ENCODE measurements around the gene MUC3A. TPM values are rescaled to one million over a fixed set of nuclear protein-coding genes. Genes with fewer than 3 reads are reported as not detected.

The MUC3A gene
- total and polyA plus RNA-seq, 2 of the 8 experiments (the other 6 are each of a cell fraction or from before 2014, with no cell fraction given): 15.4 to 43.9 TPM

- Histone ChIP-seq H4K5ac (ENCODE audit: insufficient read length, low read depth, low read length) (no peak overlapping the region), H2BK20ac (ENCODE audit: low read length) (no peak overlapping the region), H3K9me3 (ENCODE audit: insufficient read depth in 2 of 2, low read depth in 1 of 2, low read length in 1 of 2) (no peaks in the 10 kb centered on the region), H3K79me1 (ENCODE audit: low read depth, low read length) (no peaks in the 10 kb centered on the region), H3K23me2 (ENCODE audit: low read depth, low read length) (no peaks in the 10 kb centered on the region), H3K4me3 (ENCODE audit: extremely low read depth in 1 of 4, insufficient read depth in 2 of 4, low read depth in 3 of 4, low read length in 4 of 4) (no peak overlapping the region), H3K18ac (ENCODE audit: extremely low read depth, low read length) (no peak overlapping the region), H3K4me2 (ENCODE audit: insufficient read depth in 1 of 2, low read depth in 2 of 2, low read length in 2 of 2) (no peak overlapping the region), H2BK120ac (replicated peaks; ENCODE audit: low read depth, low read length) (no peak overlapping the region), H3K27me3 (replicated peaks in 1 of 4; ENCODE audit: control insufficient read depth in 3 of 4, extremely low read depth in 1 of 4, insufficient read depth in 3 of 4, low read length in 3 of 4) (no peaks in the 10 kb centered on the region), H3K23ac (ENCODE audit: insufficient read length) (no peak overlapping the region), H3K36me3 (ENCODE audit: control insufficient read depth in 2 of 4, insufficient read depth in 4 of 4, low read length in 3 of 4) (no peaks in the 10 kb centered on the region), H2AK5ac (ENCODE audit: low read depth, low read length) (no peak overlapping the region), H2BK12ac (ENCODE audit: low read depth, low read length) (0 out of 2 replicates have a peak overlapping the region, but pooled peaks have one; percentile 17), H4K20me1 (replicated peaks in 1 of 2; ENCODE audit: control insufficient read depth in 1 of 2, insufficient read depth in 2 of 2, low read length in 2 of 2) (no peaks in the 10 kb centered on the region), H4K8ac (ENCODE audit: extremely low read depth, insufficient read depth, low read length) (no peak overlapping the region), H3K56ac (replicated peaks; ENCODE audit: insufficient read length, low read depth, low read length) (no peak overlapping the region), H3K4me1 (replicated peaks in 1 of 4; ENCODE audit: control insufficient read depth in 3 of 4, insufficient read depth in 4 of 4, low read length in 3 of 4) (no peaks in the 10 kb centered on the region), H3K14ac (ENCODE audit: insufficient read length) (no peak overlapping the region), H3K4ac (replicated peaks; ENCODE audit: insufficient read length, low read depth, low read length) (no peak overlapping the region), H3K9ac (replicated peaks in 1 of 4; ENCODE audit: extremely low read depth in 1 of 4, low read depth in 3 of 4, low read length in 3 of 4) (no peak overlapping the region), H3K79me2 (ENCODE audit: control insufficient read depth in 1 of 2, insufficient read depth in 2 of 2, low read length in 2 of 2) (no peaks in the 10 kb centered on the region), H2AFZ (ENCODE audit: low read length) (no peak overlapping the region), H3K27ac (ENCODE audit: low read depth, low read length) (no peak overlapping the region), H2BK5ac (ENCODE audit: low read depth, low read length) (no peak overlapping the region), H2BK15ac (ENCODE audit: low read length) (no peak overlapping the region), H4K91ac (replicated peaks; ENCODE audit: insufficient read length, low read length) (no peak overlapping the region)
- CTCF ChIA-PET (ENCODE audit: partially characterized antibody): no interaction called here
- POLR2A ChIA-PET (ENCODE audit: partially characterized antibody): no interaction called here
- FAIRE-seq (no peak), DNase-seq (ENCODE audit: low read depth in 1 of 2, low spot score in 2 of 2) (no peak)
- WGBS, 2 experiments (ENCODE audit: extremely low coverage in 1 of 2, insufficient coverage in 1 of 2, insufficient read length in 1 of 2, insufficient replicate concordance in 2 of 2, low coverage in 1 of 2, low lambda C conversion rate in 2 of 2, missing lambda C conversion rate in 1 of 2): 97% methylated on average over 5 of the region's 5 CpGs; no CpG with 5 or more reads in 1 of the 2 experiments
- TF ChIP-seq BCL11A (IDR thresholded peaks at IDR 0.05; ENCODE audit: low read depth in 2 of 2, low read length in 2 of 2) (no peak), ASH2L (IDR thresholded peaks at IDR 0.05; ENCODE audit: low read length) (no peak), TEAD4 (IDR thresholded peaks at IDR 0.05; ENCODE audit: low read depth, low read length) (no peak), SAP30 (IDR thresholded peaks at IDR 0.05; ENCODE audit: insufficient read depth, insufficient replicate concordance, low read length) (no peak), CBX8 (IDR thresholded peaks at IDR 0.05; ENCODE audit: borderline replicate concordance, low read depth, low read length) (no peak), NANOG (IDR thresholded peaks at IDR 0.05; ENCODE audit: insufficient read depth, low read depth, low read length, poor library complexity, severe bottlenecking) (no peak), RNF2 (IDR thresholded peaks at IDR 0.05; ENCODE audit: borderline replicate concordance, low read depth, low read length, missing control alignments, poor library complexity, severe bottlenecking) (no peak), EP300 (IDR thresholded peaks at IDR 0.05; ENCODE audit: borderline replicate concordance in 1 of 2, low read depth in 2 of 2, low read length in 2 of 2) (no peak), HDAC6 (IDR thresholded peaks at IDR 0.05; ENCODE audit: low read depth, low read length) (no peak), YY1 (IDR thresholded peaks at IDR 0.05; ENCODE audit: low read depth, low read length) (no peak), RXRA (IDR thresholded peaks at IDR 0.05; ENCODE audit: insufficient read depth, low read depth, low read length) (no peak), CEBPB (IDR thresholded peaks at IDR 0.05; ENCODE audit: low read depth, low read length) (no peak), SP2 (IDR thresholded peaks at IDR 0.05; ENCODE audit: low read length) (no peak), SRF (IDR thresholded peaks at IDR 0.05; ENCODE audit: low read depth, low read length) (no peak)
These were observed 40.8 kb upstream of the MUC3A start for GRCh38 chr7:100908512-100908911.

Data from H1 (cell line).